Trophoblast cell (in vitro differentiated cells and primary cell): ENCODE data around the gene KPTN.
A peak's percentile ranks its signal among the peaks of the same experiment; 100 is the strongest.

Experiments used
- DNase-seq, 2 donors: peaks; one replicate each; pipeline ENCODE4 v3.0.0-alpha.2; 2016
- H2AFZ ChIP-seq: 2 replicates; pipeline ENCODE4 v1.6.1; 2013; ENCODE audit warnings: low read length, moderate library complexity, mild to moderate bottlenecking; ENCODE audit not compliant: insufficient read depth, poor library complexity
- H2AK5ac ChIP-seq: 2 replicates; pipeline ENCODE4 v1.6.1; 2013; ENCODE audit warnings: mild to moderate bottlenecking, low read length
- H2BK120ac ChIP-seq: 2 replicates; pipeline ENCODE4 v1.6.1; 2013; ENCODE audit warnings: low read length, mild to moderate bottlenecking, moderate library complexity; ENCODE audit not compliant: insufficient read depth, poor library complexity
- H2BK12ac ChIP-seq: 2 replicates; pipeline ENCODE4 v1.6.1; 2013; ENCODE audit warnings: mild to moderate bottlenecking, low read length, moderate library complexity
- H2BK5ac ChIP-seq: 2 replicates; pipeline ENCODE4 v1.6.1; 2013; ENCODE audit warnings: low read length, low read depth, moderate library complexity, mild to moderate bottlenecking; ENCODE audit not compliant: poor library complexity
- H3K14ac ChIP-seq: 2 replicates; pipeline ENCODE4 v1.6.1; 2013; ENCODE audit warnings: mild to moderate bottlenecking, low read length
- H3K18ac ChIP-seq: 2 replicates; pipeline ENCODE4 v1.6.1; 2013; ENCODE audit warnings: mild to moderate bottlenecking, low read length
- H3K23ac ChIP-seq: 2 replicates; pipeline ENCODE4 v1.6.1; 2013; ENCODE audit warnings: low read length
- H3K27ac ChIP-seq: 2 replicates; pipeline ENCODE4 v1.5.1; 2013; ENCODE audit warnings: low read depth, mild to moderate bottlenecking, inconsistent platforms, low read length, moderate library complexity
- H3K27me3 ChIP-seq: 2 replicates; pipeline ENCODE4 v1.6.1; 2013; ENCODE audit warnings: inconsistent platforms, mild to moderate bottlenecking, low read length, moderate library complexity; ENCODE audit not compliant: insufficient read depth
- H3K36me3 ChIP-seq, 2 experiments: 1 replicate in 1 of 2; 2 replicates in 1 of 2; pipeline ENCODE4 v1.6.1; 2013; ENCODE audit warnings: low read length in 2 of 2, mild to moderate bottlenecking in 2 of 2, moderate library complexity in 1 of 2; ENCODE audit not compliant: insufficient read depth in 2 of 2, control insufficient read depth in 1 of 2
- H3K4ac ChIP-seq: 2 replicates; pipeline ENCODE4 v1.6.1; 2013; ENCODE audit warnings: low read depth, mild to moderate bottlenecking, low read length, moderate library complexity
- H3K4me1 ChIP-seq, 2 experiments: 1 replicate in 1 of 2; 2 replicates in 1 of 2; pipeline ENCODE4 v1.6.1; 2013; ENCODE audit warnings: low read length in 2 of 2, mild to moderate bottlenecking in 2 of 2, moderate library complexity in 1 of 2; ENCODE audit not compliant: insufficient read depth in 2 of 2, control insufficient read depth in 1 of 2
- H3K4me2 ChIP-seq: 2 replicates; pipeline ENCODE4 v1.6.1; 2013; ENCODE audit warnings: inconsistent platforms, mild to moderate bottlenecking, low read length, moderate library complexity
- H3K4me3 ChIP-seq: 2 replicates; pipeline ENCODE4 v1.5.1; 2013; ENCODE audit warnings: mild to moderate bottlenecking, low read depth, low read length, inconsistent platforms
- H3K79me1 ChIP-seq: one replicate; pipeline ENCODE4 v1.6.1; 2013; ENCODE audit warnings: low read length
- H3K79me2 ChIP-seq: 2 replicates; pipeline ENCODE4 v1.6.1; 2013; ENCODE audit warnings: low read length, mild to moderate bottlenecking; ENCODE audit not compliant: control insufficient read depth, insufficient read depth, poor library complexity
- H3K9ac ChIP-seq: 2 replicates; pipeline ENCODE4 v1.6.1; 2013; ENCODE audit warnings: mild to moderate bottlenecking, low read length
- H3K9me3 ChIP-seq: 2 replicates; pipeline ENCODE4 v1.6.1; 2013; ENCODE audit warnings: low read depth, mild to moderate bottlenecking, control low read depth, inconsistent platforms, low read length; ENCODE audit not compliant: insufficient read depth
- H4K12ac ChIP-seq: 2 replicates; pipeline ENCODE4 v1.6.1; 2013; ENCODE audit warnings: low read depth, mild to moderate bottlenecking, low read length, moderate library complexity
- H4K8ac ChIP-seq: 2 replicates; pipeline ENCODE4 v1.6.1; 2013; ENCODE audit warnings: low read depth, mild to moderate bottlenecking, low read length, moderate library complexity
- H4K91ac ChIP-seq: one replicate; pipeline ENCODE4 v1.6.1; 2013; ENCODE audit warnings: low read depth, mild to moderate bottlenecking, low read length, moderate library complexity
- WGBS: extraction: QIAGEN DNeasy Blood & Tissue Kit; methylation state at CpG from one replicate; pipeline ENCODE4 v1.1.7; 2013; ENCODE audit warnings: missing lambda C conversion rate; ENCODE audit not compliant: insufficient read length, insufficient coverage; ENCODE audit errors: extremely low coverage; 5-methylcytosine and 5-hydroxymethylcytosine counted together

KPTN gene

GRCh38 chr19:47432091-47432490 is 51.9 kb downstream of the KPTN start:
- H3K14ac ChIP-seq, result no peak overlapping the region

GRCh38 chr19:47430041-47430802 is 53.8 kb downstream of the KPTN start:
- no peak overlapping the region for H4K12ac ChIP-seq
- H2BK5ac ChIP-seq, result no peak overlapping the region
- H3K79me2 ChIP-seq, result no peaks in the 10 kb centered on the region
- peaks cover 2 to 16% of the 10 kb centered on the region in 2 experiments for H3K4me1 ChIP-seq
- no peak overlapping the region for H4K8ac ChIP-seq
- peaks cover 17% of the 10 kb centered on the region for H3K27me3 ChIP-seq
- H2BK12ac ChIP-seq, result no peak overlapping the region
- no peak overlapping the region for H2AK5ac ChIP-seq
- no peak overlapping the region for H3K27ac ChIP-seq
- no peaks in the 10 kb centered on the region for H3K79me1 ChIP-seq
- no peaks in the 10 kb centered on the region for H3K36me3 ChIP-seq
- H2AFZ ChIP-seq, result peak overlapping the region; percentile 14
- H3K4me2 ChIP-seq, result peak overlapping the region; percentile 71
- H3K9ac ChIP-seq, result no peak overlapping the region
- peak overlapping the region; percentile 4 for H4K91ac ChIP-seq
- H3K4ac ChIP-seq, result no peak overlapping the region
- WGBS, result no CpG with 5 or more reads among the region's 69 CpGs
- peak in 1 of 2 donors; percentile 47 for DNase-seq
- no peak overlapping the region for H3K23ac ChIP-seq
- H3K14ac ChIP-seq, result no peak overlapping the region
- H3K18ac ChIP-seq, result no peak overlapping the region
- H3K9me3 ChIP-seq, result no peaks in the 10 kb centered on the region
- no peak overlapping the region for H2BK120ac ChIP-seq
- peak overlapping the region; percentile 54 for H3K4me3 ChIP-seq

More at GRCh38 chr19:47432091-47432490, 51.9 kb downstream of the KPTN start:
- H3K23ac ChIP-seq, result no peak overlapping the region
- no peak overlapping the region for H3K4me2 ChIP-seq
- H4K91ac ChIP-seq, result no peak overlapping the region
- H3K9ac ChIP-seq, result no peak overlapping the region
- no peak overlapping the region for H2BK120ac ChIP-seq
- DNase-seq, result no peak
- no CpG with 5 or more reads among the region's 18 CpGs for WGBS
- no peak overlapping the region for H3K27ac ChIP-seq
- H3K4ac ChIP-seq, result no peak overlapping the region
- no peak overlapping the region for H2BK5ac ChIP-seq
- H3K4me1 ChIP-seq, result peaks cover 2 to 16% of the 10 kb centered on the region in 2 experiments
- H3K4me3 ChIP-seq, result no peak overlapping the region
- H4K12ac ChIP-seq, result no peak overlapping the region
- no peak overlapping the region for H2BK12ac ChIP-seq
- H3K9me3 ChIP-seq, result no peaks in the 10 kb centered on the region
- H3K79me1 ChIP-seq, result no peaks in the 10 kb centered on the region
- H2AFZ ChIP-seq, result no peak overlapping the region
- no peak overlapping the region for H4K8ac ChIP-seq
- H3K27me3 ChIP-seq, result peaks cover 17% of the 10 kb centered on the region
- no peaks in the 10 kb centered on the region for H3K36me3 ChIP-seq
- no peaks in the 10 kb centered on the region for H3K79me2 ChIP-seq
- H2AK5ac ChIP-seq, result no peak overlapping the region
- H3K18ac ChIP-seq, result no peak overlapping the region

DNA sequence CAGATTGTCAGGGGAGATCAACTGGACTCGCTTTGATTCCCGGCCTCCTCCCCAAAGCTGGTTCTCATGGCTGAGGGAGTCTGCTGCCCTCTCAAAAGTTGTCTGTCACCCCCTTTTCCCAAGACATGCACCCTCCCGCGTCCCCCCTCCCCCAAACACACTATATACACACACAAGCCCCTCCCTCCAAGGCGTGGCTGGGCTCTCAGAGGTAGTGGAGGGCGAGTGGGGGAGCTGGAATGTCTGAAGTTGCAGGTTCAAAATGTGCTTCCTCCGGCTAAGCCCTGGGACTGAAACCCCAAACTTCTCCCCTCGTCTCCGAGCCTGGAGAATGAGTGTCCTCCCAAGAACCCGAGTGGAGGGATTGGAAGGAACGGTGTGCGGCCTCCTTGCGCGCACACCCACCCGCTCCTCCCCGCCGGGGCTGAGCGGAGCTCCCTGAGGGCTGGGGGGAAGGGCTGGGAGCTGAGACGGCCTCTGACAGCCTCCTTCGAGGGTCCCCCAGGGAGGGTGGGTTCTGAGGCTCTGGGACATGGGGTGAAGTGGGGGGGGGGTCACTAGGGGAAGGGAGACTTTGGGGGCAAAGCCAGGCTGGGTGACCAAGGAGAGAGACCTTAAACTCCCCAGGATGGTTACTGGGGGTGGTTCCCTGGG is 54.8 kb downstream of the KPTN start:
- Histone ChIP-seq H3K27me3 (peaks cover 17% of the 10 kb centered on the region), H3K23ac (no peak overlapping the region), H3K14ac (no peak overlapping the region), H3K9me3 (no peaks in the 10 kb centered on the region), H3K9ac (no peak overlapping the region), H3K4ac (no peak overlapping the region), H4K91ac (no peak overlapping the region), H2BK120ac (no peak overlapping the region), H4K8ac (no peak overlapping the region), H4K12ac (no peak overlapping the region), H3K36me3 (no peaks in the 10 kb centered on the region), H3K79me2 (no peaks in the 10 kb centered on the region), H2BK12ac (no peak overlapping the region), H3K18ac (no peak overlapping the region), H3K4me3 (no peak overlapping the region), H2BK5ac (no peak overlapping the region), H3K4me2 (no peak overlapping the region), H2AFZ (no peak overlapping the region), H3K27ac (no peak overlapping the region), H3K79me1 (no peaks in the 10 kb centered on the region), H3K4me1 (peaks cover 2 to 16% of the 10 kb centered on the region in 2 experiments), H2AK5ac (no peak overlapping the region)
- WGBS, result no CpG with 5 or more reads among the region's 20 CpGs
- no peak for DNase-seq

DNA sequence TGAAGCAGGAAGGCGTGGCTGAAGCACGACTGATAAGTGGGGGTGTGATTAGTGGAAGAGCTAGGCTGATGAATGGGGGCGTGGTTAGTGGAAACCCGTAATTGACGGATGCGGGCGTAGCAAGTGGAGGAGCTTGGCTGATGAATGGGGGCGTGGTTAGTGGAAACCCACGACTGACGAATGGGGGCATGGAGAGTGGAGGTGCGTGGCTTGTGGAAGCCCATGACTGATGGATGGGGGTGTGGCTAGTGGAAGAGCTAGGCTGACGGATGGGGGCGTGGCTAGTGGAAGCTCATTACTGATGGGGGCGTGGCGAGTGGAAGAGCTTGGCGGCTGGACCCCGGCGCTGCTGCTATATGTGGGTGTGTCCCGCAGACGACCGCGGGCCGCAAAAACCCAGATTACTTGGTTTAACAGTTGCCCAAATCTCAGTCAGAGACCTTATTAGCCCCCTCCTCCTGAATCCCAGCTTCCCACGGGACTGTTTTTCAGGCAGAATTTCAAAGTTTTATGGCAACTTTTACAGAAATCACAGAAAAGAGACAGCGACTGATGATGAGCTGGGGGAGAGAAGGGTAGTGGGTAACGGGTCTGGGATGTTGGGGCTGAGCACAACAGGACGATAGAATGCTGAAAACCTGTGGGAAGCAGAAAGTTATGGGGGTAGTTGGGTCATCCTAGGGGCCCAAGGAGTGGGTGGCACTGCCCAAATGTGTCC is 55.7 kb downstream of the KPTN start:
- H3K4me1 ChIP-seq, result peaks cover 2 to 16% of the 10 kb centered on the region in 2 experiments
- H2BK12ac ChIP-seq, result no peak overlapping the region
- H2AK5ac ChIP-seq, result no peak overlapping the region
- H4K8ac ChIP-seq, result no peak overlapping the region
- no peak overlapping the region for H2AFZ ChIP-seq
- no peak overlapping the region for H3K27ac ChIP-seq
- no peak overlapping the region for H3K18ac ChIP-seq
- H4K91ac ChIP-seq, result no peak overlapping the region
- no peaks in the 10 kb centered on the region for H3K36me3 ChIP-seq
- peaks cover 17% of the 10 kb centered on the region for H3K27me3 ChIP-seq
- WGBS, result no CpG with 5 or more reads among the region's 27 CpGs
- no peaks in the 10 kb centered on the region for H3K79me1 ChIP-seq
- H3K9me3 ChIP-seq, result no peaks in the 10 kb centered on the region
- peak; percentile 46 to 48 for DNase-seq
- H2BK120ac ChIP-seq, result no peak overlapping the region
- no peak overlapping the region for H4K12ac ChIP-seq
- H3K23ac ChIP-seq, result no peak overlapping the region
- no peak overlapping the region for H3K9ac ChIP-seq
- peak overlapping the region; percentile 25 for H3K4me2 ChIP-seq
- H3K79me2 ChIP-seq, result no peaks in the 10 kb centered on the region
- H3K4ac ChIP-seq, result no peak overlapping the region
- H2BK5ac ChIP-seq, result no peak overlapping the region
- H3K4me3 ChIP-seq, result no peak overlapping the region
- H3K14ac ChIP-seq, result no peak overlapping the region
